SK-N-SH treated with all-trans-retinoic acid at 6 μM for 48 hours (cell line): ENCODE results near the gene TMX4.

ENCODE experiments used
- ATAC-seq: fragments of 200-7000 bp; cut with Tn5 transposase; 3 replicates; pipeline ENCODE4 v1.9.1; 2020; ENCODE audit warnings: mild to moderate bottlenecking, moderate library complexity
- ARNTL ChIP-seq: fragments of 450-650 bp; formaldehyde crosslinking; IDR thresholded peaks from 2 replicates; pipeline ENCODE4 v1.5.0; 2020; ENCODE audit warnings: low read depth, mild to moderate bottlenecking, moderate library complexity, borderline replicate concordance
- BACH2 ChIP-seq: fragments of 250-450 bp; sonication (Bioruptor Pico); IDR thresholded peaks from 2 replicates; pipeline ENCODE4 v1.9.0; 2021; ENCODE audit warnings: mild to moderate bottlenecking, borderline replicate concordance
- CSDC2 ChIP-seq: fragments of 250-450 bp; sonication (Bioruptor Pico); IDR thresholded peaks from 2 replicates; pipeline ENCODE4 v1.5.0; 2020; ENCODE audit warnings: mild to moderate bottlenecking, moderate library complexity
- CSRNP3 ChIP-seq: fragments of 250-450 bp; sonication (Bioruptor Pico); IDR thresholded peaks from 2 replicates; pipeline ENCODE4 v1.5.1; 2021; ENCODE audit warnings: mild to moderate bottlenecking, moderate library complexity
- ESRRG ChIP-seq: fragments of 250-450 bp; sonication (Bioruptor Pico); IDR thresholded peaks from 2 replicates; pipeline ENCODE4 v1.6.1; 2021; ENCODE audit warnings: mild to moderate bottlenecking
- GLIS3 ChIP-seq: fragments of 250-450 bp; sonication (Bioruptor Pico); IDR thresholded peaks from 2 replicates; pipeline ENCODE4 v1.5.0; 2020; ENCODE audit warnings: mild to moderate bottlenecking, moderate library complexity
- ISL1 ChIP-seq: fragments of 250-450 bp; sonication (Bioruptor Pico); IDR thresholded peaks from 2 replicates; pipeline ENCODE4 v2.1.2; 2022; ENCODE audit warnings: mild to moderate bottlenecking, moderate library complexity
- OSR1 ChIP-seq: fragments of 250-450 bp; sonication (Bioruptor Pico); IDR thresholded peaks from 2 replicates; pipeline ENCODE4 v1.8.0; 2022; ENCODE audit warnings: moderate library complexity, mild to moderate bottlenecking, inconsistent platforms
- PATZ1 ChIP-seq: fragments of 250-450 bp; sonication (Bioruptor Pico); IDR thresholded peaks from 2 replicates; pipeline ENCODE4 v1.8.0; 2020; ENCODE audit warnings: mild to moderate bottlenecking, moderate library complexity, borderline replicate concordance
- POU6F1 ChIP-seq: fragments of 250-450 bp; sonication (Bioruptor Pico); IDR thresholded peaks from 2 replicates; pipeline ENCODE4 v1.8.0; 2021; ENCODE audit warnings: low read depth, mild to moderate bottlenecking, moderate library complexity, borderline replicate concordance
- PPARA ChIP-seq: fragments of 250-450 bp; sonication (Bioruptor Pico); IDR thresholded peaks from 2 replicates; pipeline ENCODE4 v1.5.0; 2020; ENCODE audit warnings: mild to moderate bottlenecking, borderline replicate concordance
- RARB ChIP-seq: fragments of 250-450 bp; sonication (Bioruptor Pico); IDR thresholded peaks from 2 replicates; pipeline ENCODE4 v1.8.0; 2021; ENCODE audit warnings: mild to moderate bottlenecking, moderate library complexity
- SNAI2 ChIP-seq: fragments of 250-450 bp; sonication (Bioruptor Pico); IDR thresholded peaks from 2 replicates; pipeline ENCODE4 v1.5.0; 2020; ENCODE audit warnings: mild to moderate bottlenecking, moderate library complexity
- TOX ChIP-seq: fragments of 250-450 bp; sonication (Bioruptor Pico); IDR thresholded peaks from 2 replicates; pipeline ENCODE4 v1.8.0; 2021; ENCODE audit warnings: mild to moderate bottlenecking, moderate library complexity, borderline replicate concordance
- TSHZ2 ChIP-seq: fragments of 250-450 bp; sonication (Bioruptor Pico); IDR thresholded peaks from 2 replicates; pipeline ENCODE4 v1.5.0; 2020; ENCODE audit warnings: mild to moderate bottlenecking, moderate library complexity
- ZC3H10 ChIP-seq: fragments of 250-450 bp; sonication (Bioruptor Pico); IDR thresholded peaks from 2 replicates; pipeline ENCODE4 v1.5.1; 2021; ENCODE audit warnings: mild to moderate bottlenecking, moderate library complexity
- ZFP3 ChIP-seq: fragments of 250-450 bp; sonication (Bioruptor Pico); IDR thresholded peaks from 2 replicates; pipeline ENCODE4 v1.5.0; 2020; ENCODE audit warnings: mild to moderate bottlenecking, moderate library complexity
- ZFP30 ChIP-seq: fragments of 450-650 bp; formaldehyde crosslinking; IDR thresholded peaks from 2 replicates; pipeline ENCODE4 v1.5.0; 2022; ENCODE audit warnings: mild to moderate bottlenecking, moderate library complexity
- ZNF565 ChIP-seq: fragments of 450-650 bp; formaldehyde crosslinking; conservative IDR thresholded peaks from 2 replicates; pipeline ENCODE4 v1.5.0; 2020; ENCODE audit warnings: low read depth, mild to moderate bottlenecking, moderate library complexity
- ZNF70 ChIP-seq: fragments of 450-650 bp; formaldehyde crosslinking; IDR thresholded peaks from 2 replicates; pipeline ENCODE4 v1.5.0; 2020; ENCODE audit warnings: mild to moderate bottlenecking, moderate library complexity
- ZNF8 ChIP-seq: fragments of 450-650 bp; formaldehyde crosslinking; IDR thresholded peaks from 2 replicates; pipeline ENCODE4 v1.5.0; 2020; ENCODE audit warnings: mild to moderate bottlenecking, moderate library complexity

Gene TMX4

GRCh38 chr20:7990385-7990784 lies 29.2 kb downstream of the TMX4 start:
- no peak; the same call in 2 of the 3 replicates for ATAC-seq
- TF ChIP-seq ZNF8 (CRISPR knock-in tag) = no peak
- no peak for TF ChIP-seq ZFP30 (CRISPR knock-in tag)
- TF ChIP-seq ARNTL = no peak
- TF ChIP-seq ZC3H10 (CRISPR knock-in tag) = no peak
- TF ChIP-seq PPARA (CRISPR knock-in tag) = no peak
- no peak for TF ChIP-seq ZNF565 (CRISPR knock-in tag)
- TF ChIP-seq CSDC2 = no peak
- TF ChIP-seq POU6F1 = no peak
- TF ChIP-seq TSHZ2 = no peak
- TF ChIP-seq ESRRG (CRISPR knock-in tag) = no peak
- no peak for TF ChIP-seq ISL1 (CRISPR knock-in tag)
- TF ChIP-seq RARB (CRISPR knock-in tag) = no peak
- no peak for TF ChIP-seq BACH2
- TF ChIP-seq GLIS3 (CRISPR knock-in tag) = no peak
- no peak for TF ChIP-seq OSR1 (CRISPR knock-in tag)

GRCh38 chr20:7989379-7989778 lies 30.2 kb downstream of the TMX4 start:
- ATAC-seq = no peak
- TF ChIP-seq ZFP3 (CRISPR knock-in tag) (no peak), CSDC2 (no peak), ZNF70 (no peak), GLIS3 (CRISPR knock-in tag) (no peak), ZFP30 (CRISPR knock-in tag) (no peak), CSRNP3 (no peak), OSR1 (CRISPR knock-in tag) (no peak), ZC3H10 (CRISPR knock-in tag) (no peak), POU6F1 (no peak), PATZ1 (CRISPR knock-in tag) (no peak), TSHZ2 (no peak), ISL1 (CRISPR knock-in tag) (no peak), RARB (CRISPR knock-in tag) (no peak), TOX (CRISPR knock-in tag) (no peak), ARNTL (no peak), ZNF565 (CRISPR knock-in tag) (no peak), BACH2 (no peak), SNAI2 (CRISPR knock-in tag) (no peak), ESRRG (CRISPR knock-in tag) (no peak)
